HG03469 (cell line): ENCODE data around the gene UBE2M.

Experiments used
- ATAC-seq: cut with Tn5 transposase; IDR thresholded peaks from one replicate; pipeline ENCODE4 v1.9.1; 2021; ENCODE audit warnings: mild to moderate bottlenecking, moderate library complexity, moderate number of reproducible peaks; ENCODE audit not compliant: unreplicated experiment

Gene UBE2M

GRCh38 chr19:58555920-58556621 is 2.3 kb downstream of the UBE2M start:
- ATAC-seq, result no peak

GRCh38 chr19:58555369-58555885 is 3.0 kb downstream of the UBE2M start:
- ATAC-seq, result no peak

GRCh38 chr19:58554494-58555368 is 3.7 kb downstream of the UBE2M start, which contains the start of gene CHMP2A:
TSS of gene CHMP2A (minus strand) at chr19:58555105. CDS start at chr19:58554212, 893 bp downstream.
- no peak for ATAC-seq

DNA sequence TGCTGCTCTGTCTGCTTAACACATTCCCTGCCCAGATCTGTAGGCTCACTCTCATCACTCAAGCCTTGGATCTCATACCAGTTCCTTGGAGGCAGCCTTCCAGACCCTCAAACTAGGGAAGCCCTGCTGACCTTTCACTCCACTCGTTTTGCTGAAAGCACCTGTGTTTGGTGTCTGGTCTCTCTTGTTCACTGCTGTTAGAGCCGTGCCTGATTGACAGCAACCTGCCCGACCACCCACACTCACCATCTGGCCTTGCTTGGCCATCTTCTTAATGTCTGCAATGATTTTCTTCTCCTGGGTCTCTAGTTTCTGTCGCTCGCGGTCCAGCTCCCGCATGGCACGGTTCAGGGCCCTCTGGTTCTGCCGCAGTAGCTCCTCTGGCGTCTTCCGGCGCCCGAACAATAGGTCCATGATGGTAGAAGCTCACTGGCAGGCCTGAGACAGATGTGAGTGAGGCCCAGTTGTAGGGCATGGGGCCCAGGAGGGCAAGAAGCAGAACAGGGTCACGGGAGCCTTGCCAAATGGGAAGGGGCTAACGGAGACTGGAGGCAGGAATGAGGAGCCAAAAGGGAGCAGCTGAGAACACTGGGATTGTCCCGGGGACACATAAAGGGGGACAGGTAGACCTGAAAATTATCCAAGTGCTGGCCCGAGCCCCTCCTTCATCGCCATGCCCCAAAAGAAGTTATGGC is 4.5 kb downstream of the UBE2M start:
- ATAC-seq, result no peak

DNA sequence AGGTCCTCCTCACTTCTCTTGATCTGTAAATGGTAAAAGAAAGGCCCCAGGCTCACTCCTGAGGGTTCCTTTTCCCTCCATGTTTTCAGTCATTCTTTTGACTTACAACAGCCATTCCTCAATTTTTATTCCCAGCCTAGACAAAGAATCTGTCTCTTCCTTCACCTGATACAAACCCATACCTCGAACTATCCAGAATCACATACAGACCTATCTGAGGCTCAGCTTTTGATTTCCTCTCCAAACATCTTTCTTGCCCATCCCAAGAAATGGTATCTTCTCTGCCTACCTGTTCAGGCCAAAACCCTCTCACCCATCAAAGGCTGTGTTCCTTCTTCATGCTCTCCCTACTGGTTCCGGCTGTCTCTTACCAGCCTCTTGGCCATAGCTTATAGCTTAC is 5.8 kb downstream of the UBE2M start:
- ATAC-seq, result no peak

DNA sequence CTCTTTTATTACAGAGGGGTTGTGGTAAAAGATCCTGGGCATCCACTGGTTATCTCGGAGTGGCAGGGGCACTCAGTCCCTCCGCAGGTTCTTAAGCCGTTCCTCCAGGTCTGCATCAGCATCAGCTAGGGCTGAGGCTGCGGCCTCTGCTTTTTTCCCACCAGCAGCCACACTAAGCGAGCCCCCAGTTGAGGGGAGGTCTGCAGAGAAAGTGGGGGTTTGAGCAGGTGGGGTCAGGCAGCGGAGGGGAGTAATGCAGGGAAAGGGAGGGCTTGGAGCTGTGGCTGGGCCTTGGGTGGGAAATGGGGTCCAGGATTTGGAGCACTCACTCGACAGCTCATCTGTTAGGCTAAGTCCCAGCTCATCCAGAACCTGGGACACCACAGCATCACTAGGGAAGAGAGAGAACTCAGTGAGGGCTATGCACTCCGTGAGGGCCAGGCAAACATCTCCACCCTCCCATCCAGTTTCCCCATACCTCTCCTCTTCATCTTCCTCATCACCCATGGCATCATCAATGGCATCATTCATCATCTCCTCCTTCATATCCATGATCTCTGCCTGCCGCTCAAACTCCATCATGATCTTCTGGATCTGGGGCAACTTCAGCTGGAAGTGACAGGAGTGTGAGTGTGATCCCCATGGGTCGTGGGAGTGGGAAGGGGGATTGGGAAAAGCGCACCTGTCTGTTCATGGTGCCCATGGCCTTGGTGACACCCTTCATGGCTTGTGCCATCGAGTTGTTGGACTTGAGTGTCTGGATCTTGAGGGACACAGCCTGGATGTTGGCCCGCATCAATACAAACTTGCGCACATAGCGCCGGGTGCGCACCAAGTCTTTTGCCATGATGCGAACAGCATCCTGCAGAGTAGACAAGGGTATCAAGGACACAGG is 6.6 kb downstream of the UBE2M start:
- no peak for ATAC-seq

DNA sequence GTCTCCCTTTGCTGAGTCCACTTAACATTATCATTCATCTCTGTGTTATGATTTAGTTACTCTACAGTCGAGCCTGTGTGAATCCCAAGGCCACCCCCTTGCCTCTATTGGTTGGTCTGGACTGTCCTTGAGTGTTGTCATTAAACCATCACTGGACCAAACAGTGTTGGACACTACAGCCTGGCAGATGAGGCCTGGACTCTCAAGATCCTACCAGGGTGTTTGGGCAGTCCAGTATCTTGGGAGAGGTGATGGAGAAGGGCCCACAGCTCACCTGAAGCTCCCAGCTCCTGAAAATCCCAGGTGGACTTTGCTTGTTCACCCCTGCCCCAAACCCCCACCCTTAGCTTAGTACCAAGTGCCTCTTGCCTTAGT is 7.3 kb downstream of the UBE2M start:
- ATAC-seq, result no peak

- no peak for ATAC-seq
Measured at GRCh38 chr19:58550362-58551122, 7.9 kb downstream of the UBE2M start.

DNA sequence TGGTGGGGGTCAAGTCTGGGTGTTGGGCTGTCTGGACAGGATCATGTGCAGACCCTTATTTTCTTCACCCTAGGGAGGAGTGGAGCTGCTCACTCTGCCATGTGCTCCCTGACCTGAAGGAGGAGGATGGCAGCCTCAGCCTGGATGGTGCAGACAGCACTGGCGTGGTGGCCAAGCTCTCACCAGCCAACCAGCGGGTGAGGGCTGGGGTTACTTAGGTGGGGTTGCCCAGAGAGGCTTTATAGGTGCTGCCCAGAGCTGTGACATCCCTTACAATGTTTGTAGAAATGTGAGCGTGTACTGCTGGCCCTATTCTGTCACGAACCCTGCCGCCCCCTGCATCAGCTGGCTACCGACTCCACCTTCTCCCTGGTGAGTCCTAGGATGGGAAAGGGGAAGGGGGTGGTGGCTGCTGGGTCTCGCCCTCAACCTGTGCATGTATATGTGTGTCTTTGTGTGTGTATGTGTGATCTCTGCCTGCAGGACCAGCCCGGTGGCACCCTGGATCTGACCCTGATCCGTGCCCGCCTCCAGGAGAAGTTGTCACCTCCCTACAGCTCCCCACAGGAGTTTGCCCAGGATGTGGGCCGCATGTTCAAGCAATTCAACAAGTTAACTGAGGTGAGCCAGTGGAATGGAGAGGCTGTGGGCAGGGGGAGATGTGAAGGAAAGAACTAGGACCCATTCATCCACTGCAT is 8.6 kb downstream of the UBE2M start:
- no peak for ATAC-seq

- ATAC-seq, result no peak
Measured at GRCh38 chr19:58548859-58549663, 9.3 kb downstream of the UBE2M start.

DNA sequence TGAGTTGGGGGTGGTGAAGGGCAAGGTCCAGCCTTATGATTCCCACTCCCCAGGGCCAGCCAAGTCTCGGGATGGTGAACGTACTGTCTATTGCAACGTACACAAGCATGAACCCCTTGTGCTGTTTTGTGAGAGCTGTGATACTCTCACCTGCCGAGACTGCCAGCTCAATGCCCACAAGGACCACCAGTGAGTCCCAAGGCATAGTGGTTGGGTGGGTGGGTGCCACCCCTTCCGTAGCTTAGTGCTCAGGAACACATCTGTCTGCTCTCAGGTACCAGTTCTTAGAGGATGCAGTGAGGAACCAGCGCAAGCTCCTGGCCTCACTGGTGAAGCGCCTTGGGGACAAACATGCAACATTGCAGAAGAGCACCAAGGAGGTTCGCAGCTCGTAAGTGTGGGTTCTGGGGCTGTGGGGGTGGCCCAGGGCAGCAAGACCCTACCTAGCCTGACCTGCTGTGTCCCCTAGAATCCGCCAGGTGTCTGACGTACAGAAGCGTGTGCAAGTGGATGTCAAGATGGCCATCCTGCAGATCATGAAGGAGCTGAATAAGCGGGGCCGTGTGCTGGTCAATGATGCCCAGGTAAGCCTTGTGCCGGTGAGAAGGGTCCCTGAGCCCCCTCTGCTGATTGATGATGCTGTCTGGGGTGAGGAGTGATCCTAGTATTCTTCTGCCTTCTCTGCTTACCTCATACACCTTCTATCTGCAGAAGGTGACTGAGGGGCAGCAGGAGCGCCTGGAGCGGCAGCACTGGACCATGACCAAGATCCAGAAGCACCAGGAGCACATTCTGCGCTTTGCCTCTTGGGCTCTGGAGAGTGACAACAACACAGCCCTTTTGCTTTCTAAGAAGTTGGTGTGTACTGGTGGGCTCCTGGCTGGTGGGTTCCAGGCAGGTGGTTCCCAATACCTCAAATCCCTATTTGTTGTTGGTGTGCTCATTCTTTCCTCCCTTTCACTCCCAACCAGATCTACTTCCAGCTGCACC is 10.8 kb downstream of the UBE2M start:
- ATAC-seq, result no peak

DNA sequence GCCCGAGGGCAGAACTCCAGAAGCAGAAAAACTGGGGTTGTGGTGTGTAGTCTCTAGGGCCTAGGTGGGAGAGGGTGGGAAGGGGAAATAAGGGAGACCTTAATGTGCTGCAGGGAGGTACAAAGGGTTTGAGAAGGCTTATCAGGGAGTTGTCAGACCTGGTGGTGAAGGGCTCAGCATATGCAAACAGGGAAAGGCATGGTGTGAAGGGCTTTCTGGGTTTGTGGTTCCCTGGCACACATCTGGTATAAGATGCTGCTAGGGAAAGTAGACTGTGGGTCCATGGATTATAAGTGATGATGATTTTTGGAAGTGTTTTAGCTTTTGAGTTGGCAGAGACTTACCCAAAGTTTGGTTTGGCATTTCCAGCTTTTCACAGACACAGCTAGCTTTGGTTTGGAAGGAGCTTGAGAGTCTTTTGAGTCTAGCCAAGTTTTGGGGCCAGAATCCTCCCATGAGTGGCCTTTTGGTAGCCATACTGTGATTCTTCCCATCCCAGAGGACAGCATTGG is 12.3 kb downstream of the UBE2M start:
- ATAC-seq, result no peak

DNA sequence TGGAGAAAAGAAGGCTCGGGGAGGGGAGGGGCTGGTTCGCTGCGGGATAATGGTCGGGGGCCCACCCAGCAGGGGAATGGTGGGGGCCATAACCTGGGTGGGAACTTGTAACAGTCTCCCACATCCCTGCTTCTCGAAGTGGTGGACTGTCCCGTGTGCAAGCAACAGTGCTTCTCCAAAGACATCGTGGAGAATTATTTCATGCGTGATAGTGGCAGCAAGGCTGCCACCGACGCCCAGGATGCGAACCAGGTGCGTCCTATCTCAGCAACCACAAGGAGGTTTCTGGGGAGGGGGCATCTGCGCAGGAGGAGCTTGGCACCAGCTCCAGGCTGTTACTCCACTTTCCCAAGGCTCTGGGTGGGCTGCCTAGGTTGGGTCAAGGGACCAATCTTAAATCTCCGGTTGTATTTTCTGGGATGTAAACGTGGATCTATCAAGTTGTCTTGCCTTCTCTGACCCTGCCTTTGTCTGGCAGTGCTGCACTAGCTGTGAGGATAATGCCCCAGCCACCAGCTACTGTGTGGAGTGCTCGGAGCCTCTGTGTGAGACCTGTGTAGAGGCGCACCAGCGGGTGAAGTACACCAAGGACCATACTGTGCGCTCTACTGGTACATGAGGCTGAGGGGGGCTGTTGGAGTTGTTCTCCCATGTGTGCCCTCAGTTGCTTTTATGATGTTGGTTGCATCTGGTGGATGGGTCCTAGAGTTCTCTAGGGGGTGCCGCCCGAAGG is 13.0 kb downstream of the UBE2M start:
- ATAC-seq, result no peak

GRCh38 chr19:58544591-58545285 is 13.7 kb downstream of the UBE2M start:
- ATAC-seq, result peak; percentile 26

GRCh38 chr19:58543826-58544590 is 14.4 kb downstream of the UBE2M start, which contains the start of gene TRIM28:
TSS of gene TRIM28 (plus strand) at chr19:58544064. CDS start at chr19:58544758, 694 bp downstream.
- ATAC-seq, result peak; percentile 61
